Endothelial cell of umbilical vein (primary cell): ENCODE results near the gene PI4K2B.

Experiments
- CTCF ChIP-seq, 2 donors: IDR thresholded peaks; 1 replicate in 1 of 2; 2 replicates in 1 of 2; pipeline ENCODE4 v1.5.1; 2011; ENCODE audit warnings: low read length in 2 of 2, mild to moderate bottlenecking in 2 of 2, moderate library complexity in 2 of 2, control low read depth in 1 of 2, inconsistent platforms in 1 of 2, low read depth in 1 of 2; ENCODE audit not compliant: insufficient read depth in 1 of 2; ENCODE audit errors: extremely low read depth in 1 of 2
- EZH2 ChIP-seq: IDR thresholded peaks from 2 replicates; pipeline ENCODE4 v1.6.1; 2012; ENCODE audit warnings: borderline replicate concordance, low read depth, mild to moderate bottlenecking, moderate library complexity, low read length, inconsistent platforms; ENCODE audit not compliant: severe bottlenecking
- GATA2 ChIP-seq: IDR thresholded peaks from 2 replicates; pipeline ENCODE4 v1.7.0; 2011; ENCODE audit warnings: low read depth, mild to moderate bottlenecking, moderate library complexity, mixed read lengths, low read length; ENCODE audit not compliant: insufficient read length, insufficient read depth
- JUN ChIP-seq: IDR thresholded peaks from 2 replicates; pipeline ENCODE4 v1.6.1; 2011; ENCODE audit warnings: borderline replicate concordance, low read depth; ENCODE audit not compliant: insufficient read length, insufficient read depth
- MAX ChIP-seq: IDR thresholded peaks from 2 replicates; pipeline ENCODE4 v1.6.1; 2011; ENCODE audit not compliant: insufficient read depth, insufficient read length
- POLR2A ChIP-seq: IDR thresholded peaks from 2 replicates; pipeline ENCODE4 v1.6.1; 2012; ENCODE audit warnings: low read depth, mild to moderate bottlenecking, control low read depth, low read length
- POLR2AphosphoS5 ChIP-seq: IDR thresholded peaks from 2 replicates; pipeline ENCODE4 v1.6.1; 2012; ENCODE audit warnings: low read depth, mild to moderate bottlenecking, control low read depth, low read length, moderate library complexity; ENCODE audit not compliant: insufficient read depth

- no peak for TF ChIP-seq POLR2AphosphoS5
- no peak for TF ChIP-seq POLR2A
- no peak for TF ChIP-seq CTCF (IDR thresholded peaks at IDR 0.05; ENCODE audit: extremely low read depth in 1 of 2, insufficient read depth in 1 of 2, low read depth in 1 of 2, low read length in 2 of 2)
- no peak for TF ChIP-seq JUN
- TF ChIP-seq EZH2 = no peak
- TF ChIP-seq GATA2 = no peak
- no peak for TF ChIP-seq MAX
Observed at GRCh38 chr4:25246680-25247611, 13.1 kb downstream of the PI4K2B start.
